ENCODE results near the gene PRKRA.
"Not testable (repeated sequence)": the region's sequence is repeated elsewhere in the genome, so short reads cannot be mapped to it uniquely, and the experiment has no call there.

The PRKRA gene

GRCh38 chr2:178415979-178416378 lies 35.0 kb downstream of the PRKRA start:
- H3K4me3 ChIP-seq (ENCODE audit: low read depth, low read length), result no peak overlapping the region

GRCh38 chr2:178414266-178415247 lies 36.4 kb downstream of the PRKRA start:
- H3K4me3 ChIP-seq (ENCODE audit: low read depth, low read length), result peak overlapping the region; percentile 87

GRCh38 chr2:178413472-178414265 lies 37.3 kb downstream of the PRKRA start:
- peak overlapping the region; percentile 87 for H3K4me3 ChIP-seq (ENCODE audit: low read depth, low read length)

GRCh38 chr2:178412453-178412852 lies 38.5 kb downstream of the PRKRA start:
- H3K4me3 ChIP-seq (ENCODE audit: low read depth, low read length), result not testable (repeated sequence)

GRCh38 chr2:178412047-178412446 lies 38.9 kb downstream of the PRKRA start:
- no peak overlapping the region for H3K4me3 ChIP-seq (ENCODE audit: low read depth, low read length)

GRCh38 chr2:178409261-178409660 lies 41.7 kb downstream of the PRKRA start:
- no peak overlapping the region for H3K4me3 ChIP-seq (ENCODE audit: low read depth, low read length)

GRCh38 chr2:178404368-178404767 lies 46.6 kb downstream of the PRKRA start:
- H3K4me3 ChIP-seq (ENCODE audit: low read depth, low read length), result no peak overlapping the region

- no peak overlapping the region for H3K4me3 ChIP-seq (ENCODE audit: low read depth, low read length)
Observed at GRCh38 chr2:178403671-178404306, 47.2 kb downstream of the PRKRA start.

- no peak overlapping the region for H3K4me3 ChIP-seq (ENCODE audit: low read depth, low read length)
Observed at GRCh38 chr2:178401994-178402437, 49.0 kb downstream of the PRKRA start.

GRCh38 chr2:178397002-178397605 lies 53.9 kb downstream of the PRKRA start:
- H3K4me3 ChIP-seq (ENCODE audit: low read depth, low read length), result no peak overlapping the region

GRCh38 chr2:178395941-178396570 lies 54.9 kb downstream of the PRKRA start:
- no peak overlapping the region for H3K4me3 ChIP-seq (ENCODE audit: low read depth, low read length)

GRCh38 chr2:178395295-178395694 lies 55.7 kb downstream of the PRKRA start:
- H3K4me3 ChIP-seq (ENCODE audit: low read depth, low read length), result no peak overlapping the region

GRCh38 chr2:178394859-178395258 lies 56.1 kb downstream of the PRKRA start:
- no peak overlapping the region for H3K4me3 ChIP-seq (ENCODE audit: low read depth, low read length)

- no peak overlapping the region for H3K4me3 ChIP-seq (ENCODE audit: low read depth, low read length)
Observed at GRCh38 chr2:178392215-178392614, 58.8 kb downstream of the PRKRA start.

- no peak overlapping the region for H3K4me3 ChIP-seq (ENCODE audit: low read depth, low read length)
Observed at GRCh38 chr2:178391701-178392100, 59.3 kb downstream of the PRKRA start.

- H3K4me3 ChIP-seq (ENCODE audit: low read depth, low read length), result no peak overlapping the region
Observed at GRCh38 chr2:178388287-178388686, 62.7 kb downstream of the PRKRA start.

- H3K4me3 ChIP-seq (ENCODE audit: low read depth, low read length), result no peak overlapping the region
Observed at GRCh38 chr2:178386986-178387597, 63.9 kb downstream of the PRKRA start.

GRCh38 chr2:178385595-178386148 lies 65.3 kb downstream of the PRKRA start:
- no peak overlapping the region for H3K4me3 ChIP-seq (ENCODE audit: low read depth, low read length)

- H3K4me3 ChIP-seq (ENCODE audit: low read depth, low read length), result no peak overlapping the region
Observed at GRCh38 chr2:178383718-178384117, 67.3 kb downstream of the PRKRA start.
